AG04449 (cell line): Measurements from ENCODE around the gene PLXNA4.

Source experiments
- CTCF ChIA-PET: fragments of 350-600 bp; formaldehyde crosslinking; extraction: SDS; loops from one replicate; lab custom pipeline; 2021; ENCODE audit warnings: antibody characterized with exemption; lab: Yijun Ruan, JAX
- POLR2A ChIA-PET: fragments of 400-600, 350-600 bp; formaldehyde crosslinking; extraction: SDS; loops from one replicate; lab custom pipeline; 2020; ENCODE audit warnings: antibody characterized with exemption, inconsistent platforms; lab: Yijun Ruan, JAX
- DNase-seq: peaks from one replicate; pipeline ENCODE4 v3.0.0-alpha.2; 2010; ENCODE audit warnings: low read depth, low spot score
- H3K4me3 ChIP-seq: 2 replicates; pipeline ENCODE4 v1.5.1; 2011; ENCODE audit warnings: low read depth, mild to moderate bottlenecking, control low read depth, low read length
- TF ChIP-seq, protein P1 (sequence below): IDR thresholded peaks from one replicate; pipeline ENCODE4 v1.5.1; 2011; ENCODE audit warnings: mild to moderate bottlenecking, moderate library complexity, low read length, control low read depth, inconsistent platforms; ENCODE audit not compliant: insufficient read depth; ENCODE audit errors: missing control alignments

PLXNA4 gene

DNA sequence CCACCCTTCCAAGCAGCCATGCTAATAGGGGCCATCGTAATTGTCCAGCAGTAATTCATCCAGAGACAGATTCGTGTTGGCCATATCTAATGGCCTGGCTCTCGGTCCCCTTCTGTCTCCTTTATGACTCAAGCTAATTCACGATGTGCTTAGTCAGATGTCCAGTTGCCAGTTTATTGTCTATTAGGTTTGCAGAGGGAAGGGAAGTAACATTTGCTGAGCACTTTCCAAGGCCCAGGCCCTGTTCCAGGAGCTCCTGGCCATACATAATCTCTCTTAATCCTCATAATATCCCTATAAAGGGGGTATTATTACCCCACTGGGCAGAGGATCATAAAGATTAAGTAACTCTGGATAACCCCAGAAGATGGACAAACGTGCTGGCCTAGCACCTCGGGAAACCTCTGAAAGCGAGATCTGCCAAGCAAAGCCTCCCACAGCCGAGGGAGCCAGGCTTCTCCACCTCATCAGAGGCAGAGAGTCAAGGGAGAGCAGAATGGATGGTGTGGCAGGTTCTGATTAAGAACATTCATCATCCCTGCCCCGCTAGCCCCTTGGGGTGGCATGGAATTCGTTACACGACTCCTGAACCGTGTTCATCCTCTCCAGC lies 153.7 kb downstream of the PLXNA4 start:
- no peak overlapping the region for H3K4me3 ChIP-seq
- TF ChIP-seq, protein P1, sequence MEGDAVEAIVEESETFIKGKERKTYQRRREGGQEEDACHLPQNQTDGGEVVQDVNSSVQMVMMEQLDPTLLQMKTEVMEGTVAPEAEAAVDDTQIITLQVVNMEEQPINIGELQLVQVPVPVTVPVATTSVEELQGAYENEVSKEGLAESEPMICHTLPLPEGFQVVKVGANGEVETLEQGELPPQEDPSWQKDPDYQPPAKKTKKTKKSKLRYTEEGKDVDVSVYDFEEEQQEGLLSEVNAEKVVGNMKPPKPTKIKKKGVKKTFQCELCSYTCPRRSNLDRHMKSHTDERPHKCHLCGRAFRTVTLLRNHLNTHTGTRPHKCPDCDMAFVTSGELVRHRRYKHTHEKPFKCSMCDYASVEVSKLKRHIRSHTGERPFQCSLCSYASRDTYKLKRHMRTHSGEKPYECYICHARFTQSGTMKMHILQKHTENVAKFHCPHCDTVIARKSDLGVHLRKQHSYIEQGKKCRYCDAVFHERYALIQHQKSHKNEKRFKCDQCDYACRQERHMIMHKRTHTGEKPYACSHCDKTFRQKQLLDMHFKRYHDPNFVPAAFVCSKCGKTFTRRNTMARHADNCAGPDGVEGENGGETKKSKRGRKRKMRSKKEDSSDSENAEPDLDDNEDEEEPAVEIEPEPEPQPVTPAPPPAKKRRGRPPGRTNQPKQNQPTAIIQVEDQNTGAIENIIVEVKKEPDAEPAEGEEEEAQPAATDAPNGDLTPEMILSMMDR = no peak
- CTCF ChIA-PET = no interaction called here
- no peak for DNase-seq
- POLR2A ChIA-PET = no interaction called here

DNA sequence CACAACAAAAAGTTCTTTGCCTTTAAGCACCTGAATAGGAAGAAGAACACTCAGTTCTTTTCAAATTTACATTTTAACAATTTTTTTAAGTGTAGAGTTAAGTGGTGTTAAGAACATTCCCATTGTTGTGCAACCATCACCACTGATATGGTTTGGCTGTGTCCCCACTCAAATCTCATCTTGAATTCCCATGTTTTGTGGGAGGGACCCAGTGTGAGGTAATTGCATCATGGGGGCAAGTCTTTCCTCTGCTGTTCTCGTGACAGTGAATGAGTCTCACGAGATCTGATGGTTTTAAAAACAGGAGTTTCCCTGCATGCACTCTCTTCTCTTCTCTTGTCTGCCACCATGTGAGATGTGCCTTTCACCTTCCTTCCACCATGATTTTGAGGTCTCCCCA lies 155.7 kb downstream of the PLXNA4 start:
- no peak for DNase-seq
- TF ChIP-seq, protein P1 = no peak
- CTCF ChIA-PET = no interaction called here
- POLR2A ChIA-PET = no interaction called here
- H3K4me3 ChIP-seq = no peak overlapping the region

DNA sequence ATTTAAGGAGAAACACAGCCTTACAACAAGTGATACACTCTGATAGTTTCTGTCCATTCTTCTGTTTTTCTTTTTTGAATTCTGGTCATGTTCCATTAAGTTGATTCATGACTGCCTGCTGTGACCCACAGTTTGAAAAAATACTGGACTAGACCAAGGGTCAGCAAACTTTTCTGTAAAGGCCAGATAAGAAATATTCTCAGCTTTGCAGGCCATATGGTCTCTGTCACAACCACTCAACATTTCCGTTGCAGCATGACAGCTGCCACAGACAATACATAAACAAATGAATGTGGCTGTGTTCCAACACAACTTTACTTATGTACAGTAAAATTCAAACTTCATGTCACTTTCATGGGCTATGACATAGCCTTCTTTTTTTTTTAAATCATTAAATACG lies 156.7 kb downstream of the PLXNA4 start:
- no peak for DNase-seq
- CTCF ChIA-PET = no interaction called here
- POLR2A ChIA-PET = no interaction called here
- no peak overlapping the region for H3K4me3 ChIP-seq
- TF ChIP-seq, protein P1 = no peak

DNA sequence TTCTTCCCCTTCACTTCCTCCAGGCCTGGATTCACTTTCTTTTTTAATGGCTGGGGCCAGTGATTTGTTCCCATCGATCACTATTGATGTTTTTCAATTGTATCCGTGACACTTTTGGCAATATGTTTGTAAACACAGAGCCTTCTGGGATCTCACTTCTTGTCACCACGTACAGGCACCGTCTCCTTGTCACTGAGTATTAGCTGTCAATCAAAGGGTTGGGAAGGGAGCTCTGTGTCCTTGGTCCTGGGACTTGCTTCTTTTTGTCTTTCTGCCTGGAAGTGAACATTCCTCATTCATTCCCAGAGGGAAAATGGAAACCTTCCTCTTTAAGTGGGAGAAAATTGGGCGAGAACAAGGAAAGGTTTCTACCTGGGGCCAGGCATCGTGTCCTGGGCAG lies 157.4 kb downstream of the PLXNA4 start:
- TF ChIP-seq, protein P1 = no peak
- no peak overlapping the region for H3K4me3 ChIP-seq
- CTCF ChIA-PET = no interaction called here
- POLR2A ChIA-PET = no interaction called here
- no peak for DNase-seq

DNA sequence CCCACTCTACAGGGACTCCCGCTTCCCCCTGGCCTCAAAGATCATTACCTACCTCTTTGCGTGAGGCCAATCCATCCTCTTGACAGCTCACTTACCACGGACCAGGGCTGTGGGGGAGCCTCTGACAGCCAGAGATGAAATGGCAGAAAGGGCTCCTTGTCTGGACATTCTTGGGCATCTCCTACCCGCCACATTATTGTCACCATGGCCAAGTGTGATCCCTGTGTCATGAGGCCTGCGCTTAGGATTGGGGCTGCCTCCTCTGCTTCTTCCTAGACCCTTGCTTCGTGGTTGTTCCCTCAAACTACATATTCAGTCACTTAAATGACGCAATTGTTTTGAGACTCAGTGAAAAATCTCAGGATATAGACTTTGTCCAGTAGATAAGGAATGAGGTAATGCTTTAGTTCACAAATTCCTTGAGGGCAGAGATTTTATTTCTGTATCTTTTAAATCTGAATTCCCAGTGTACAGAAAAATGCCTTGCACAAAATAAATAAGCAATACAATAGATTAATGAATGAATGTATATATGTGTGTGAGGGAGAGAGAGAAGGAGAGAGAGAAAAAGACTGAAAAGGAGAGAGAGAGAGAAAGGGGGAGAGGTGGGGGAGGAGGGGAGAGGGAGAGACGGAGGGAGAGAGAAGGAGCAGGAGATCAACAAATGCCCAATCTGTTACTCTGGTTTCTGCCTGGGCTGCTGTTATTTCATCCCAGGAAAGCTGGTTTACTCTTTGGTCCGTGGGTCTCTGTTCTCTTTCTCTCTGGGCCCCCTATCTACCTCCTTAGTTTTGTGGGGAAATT lies 159.0 kb downstream of the PLXNA4 start:
- DNase-seq = no peak
- ChIA-PET CTCF (no interaction called here), POLR2A (no interaction called here)
- H3K4me3 ChIP-seq = no peak overlapping the region
- TF ChIP-seq, protein P1 = no peak

DNA sequence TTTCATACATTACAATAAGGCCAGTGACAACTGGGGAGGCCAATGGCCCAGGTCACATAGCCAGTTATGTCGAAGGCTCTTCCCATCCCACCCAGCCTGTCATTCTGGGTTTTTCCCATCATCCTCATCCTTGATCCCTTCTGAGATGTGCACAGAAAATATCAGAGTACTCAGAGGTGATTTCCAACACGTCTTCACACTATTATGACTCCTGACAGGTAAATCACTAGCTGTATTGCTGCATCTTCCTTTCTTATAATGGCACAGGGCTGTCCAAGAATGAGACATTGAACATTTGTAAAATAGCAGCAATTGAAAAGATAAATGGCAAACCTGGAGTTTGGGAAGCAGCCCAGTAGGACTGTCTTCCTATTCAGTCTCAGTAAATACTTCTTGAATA lies 159.9 kb downstream of the PLXNA4 start:
- POLR2A ChIA-PET = no interaction called here
- CTCF ChIA-PET = no interaction called here
- TF ChIP-seq, protein P1 = no peak
- no peak for DNase-seq
- H3K4me3 ChIP-seq = no peak overlapping the region
